Kidney epithelial cell (primary cell): ENCODE results near the gene RGS10. TPM values are rescaled to one million over a fixed set of nuclear protein-coding genes. Genes with fewer than 3 reads are reported as not detected.

Source experiments
- DNase-seq: peaks from one replicate; pipeline ENCODE4 v3.0.0-alpha.2; 2010; ENCODE audit warnings: low read depth
- H3K27me3 ChIP-seq: 2 replicates; pipeline ENCODE4 v1.6.0; 2011; ENCODE audit warnings: low read length; ENCODE audit not compliant: control insufficient read depth, insufficient read depth
- H3K36me3 ChIP-seq: 2 replicates; pipeline ENCODE4 v1.5.1; 2011; ENCODE audit warnings: low read length; ENCODE audit not compliant: control insufficient read depth, insufficient read depth
- H3K4me3 ChIP-seq: 2 replicates; pipeline ENCODE4 v1.5.1; 2011; ENCODE audit warnings: low read depth, mild to moderate bottlenecking, control low read depth, low read length
- total RNA-seq: library from RNA; depleted of rRNA; stranded (reverse); fragments of >200 nt; gene quantifications from 2 replicates; pipeline ENCODE4 v1.2.3, GENCODE V29; 2015
- TF ChIP-seq, protein P1 (sequence below): IDR thresholded peaks from 2 replicates; pipeline ENCODE4 v1.5.1; 2011; ENCODE audit warnings: mild to moderate bottlenecking, moderate library complexity, low read length, control low read depth, inconsistent platforms; ENCODE audit not compliant: insufficient read depth, poor library complexity, severe bottlenecking

RGS10 gene
- total RNA-seq, 1 donor from 2014 or later: 43.7 TPM

DNA sequence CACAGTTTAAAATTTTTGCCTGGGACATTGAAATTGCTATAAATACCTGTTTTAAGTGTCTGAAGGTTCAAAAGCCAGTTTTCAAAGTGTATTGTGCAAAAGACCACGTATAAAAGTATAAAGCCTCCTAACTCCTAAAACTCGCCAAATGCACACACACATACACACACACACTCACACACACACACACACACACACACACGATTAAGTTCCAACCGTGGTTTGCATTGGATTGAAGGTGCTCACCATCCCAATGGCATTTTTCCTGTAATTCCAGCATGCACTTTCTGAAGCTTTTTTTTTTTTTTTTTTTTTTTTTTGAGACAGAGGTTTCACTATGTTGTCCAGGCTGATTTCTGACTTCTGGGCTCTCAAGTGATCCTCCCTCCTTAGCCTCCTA, 2.8 kb upstream of the RGS10 start:
- H3K4me3 ChIP-seq: no peak overlapping the region
- no peaks in the 10 kb centered on the region for H3K36me3 ChIP-seq
- TF ChIP-seq, protein P1, sequence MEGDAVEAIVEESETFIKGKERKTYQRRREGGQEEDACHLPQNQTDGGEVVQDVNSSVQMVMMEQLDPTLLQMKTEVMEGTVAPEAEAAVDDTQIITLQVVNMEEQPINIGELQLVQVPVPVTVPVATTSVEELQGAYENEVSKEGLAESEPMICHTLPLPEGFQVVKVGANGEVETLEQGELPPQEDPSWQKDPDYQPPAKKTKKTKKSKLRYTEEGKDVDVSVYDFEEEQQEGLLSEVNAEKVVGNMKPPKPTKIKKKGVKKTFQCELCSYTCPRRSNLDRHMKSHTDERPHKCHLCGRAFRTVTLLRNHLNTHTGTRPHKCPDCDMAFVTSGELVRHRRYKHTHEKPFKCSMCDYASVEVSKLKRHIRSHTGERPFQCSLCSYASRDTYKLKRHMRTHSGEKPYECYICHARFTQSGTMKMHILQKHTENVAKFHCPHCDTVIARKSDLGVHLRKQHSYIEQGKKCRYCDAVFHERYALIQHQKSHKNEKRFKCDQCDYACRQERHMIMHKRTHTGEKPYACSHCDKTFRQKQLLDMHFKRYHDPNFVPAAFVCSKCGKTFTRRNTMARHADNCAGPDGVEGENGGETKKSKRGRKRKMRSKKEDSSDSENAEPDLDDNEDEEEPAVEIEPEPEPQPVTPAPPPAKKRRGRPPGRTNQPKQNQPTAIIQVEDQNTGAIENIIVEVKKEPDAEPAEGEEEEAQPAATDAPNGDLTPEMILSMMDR: no peak
- H3K27me3 ChIP-seq: peaks cover 3% of the 10 kb centered on the region
- DNase-seq: no peak

DNA sequence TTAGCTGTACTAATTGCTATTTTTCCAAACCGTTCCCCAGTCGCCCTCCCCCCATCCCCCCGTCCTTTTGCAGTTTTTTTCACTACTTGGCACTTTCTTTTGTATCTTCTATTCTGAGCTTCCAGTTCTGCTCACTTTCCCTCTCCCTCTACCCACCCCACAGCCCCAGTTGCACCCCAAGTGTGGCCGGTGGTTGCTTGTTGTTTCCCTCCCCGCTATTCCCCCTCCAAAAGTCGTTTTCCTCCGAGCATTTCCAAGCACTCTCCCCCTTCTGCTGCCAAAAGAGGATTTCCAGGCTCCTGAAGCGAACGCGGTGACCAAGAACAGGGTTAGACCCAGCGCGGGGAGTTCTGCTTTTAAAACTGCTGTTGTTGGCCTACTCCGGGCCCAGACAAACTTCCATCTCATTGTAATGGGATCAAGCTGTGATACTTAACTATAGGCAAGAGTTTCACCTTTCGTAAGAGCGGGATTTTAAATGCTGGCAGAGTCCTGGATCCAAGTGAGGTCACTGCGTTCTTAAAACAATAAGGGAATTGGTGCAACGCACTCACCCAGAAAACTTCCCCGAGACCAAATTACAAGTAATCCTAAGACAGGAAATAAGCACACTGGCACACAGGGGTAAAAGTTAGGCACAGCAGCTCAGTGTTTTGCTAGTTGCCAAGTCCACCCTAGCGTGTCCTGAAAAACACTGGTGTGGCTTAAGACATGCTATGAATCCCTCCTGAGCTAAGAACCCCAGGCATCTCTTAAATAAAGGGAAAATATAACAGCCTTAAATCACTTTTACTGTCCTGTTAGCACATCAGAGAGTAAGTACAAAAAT, 1.5 kb upstream of the RGS10 start:
- Histone ChIP-seq H3K27me3 (peaks cover 3% of the 10 kb centered on the region), H3K36me3 (no peaks in the 10 kb centered on the region), H3K4me3 (no peak overlapping the region)
- TF ChIP-seq, protein P1: no peak
- peak; percentile 73 for DNase-seq

DNA sequence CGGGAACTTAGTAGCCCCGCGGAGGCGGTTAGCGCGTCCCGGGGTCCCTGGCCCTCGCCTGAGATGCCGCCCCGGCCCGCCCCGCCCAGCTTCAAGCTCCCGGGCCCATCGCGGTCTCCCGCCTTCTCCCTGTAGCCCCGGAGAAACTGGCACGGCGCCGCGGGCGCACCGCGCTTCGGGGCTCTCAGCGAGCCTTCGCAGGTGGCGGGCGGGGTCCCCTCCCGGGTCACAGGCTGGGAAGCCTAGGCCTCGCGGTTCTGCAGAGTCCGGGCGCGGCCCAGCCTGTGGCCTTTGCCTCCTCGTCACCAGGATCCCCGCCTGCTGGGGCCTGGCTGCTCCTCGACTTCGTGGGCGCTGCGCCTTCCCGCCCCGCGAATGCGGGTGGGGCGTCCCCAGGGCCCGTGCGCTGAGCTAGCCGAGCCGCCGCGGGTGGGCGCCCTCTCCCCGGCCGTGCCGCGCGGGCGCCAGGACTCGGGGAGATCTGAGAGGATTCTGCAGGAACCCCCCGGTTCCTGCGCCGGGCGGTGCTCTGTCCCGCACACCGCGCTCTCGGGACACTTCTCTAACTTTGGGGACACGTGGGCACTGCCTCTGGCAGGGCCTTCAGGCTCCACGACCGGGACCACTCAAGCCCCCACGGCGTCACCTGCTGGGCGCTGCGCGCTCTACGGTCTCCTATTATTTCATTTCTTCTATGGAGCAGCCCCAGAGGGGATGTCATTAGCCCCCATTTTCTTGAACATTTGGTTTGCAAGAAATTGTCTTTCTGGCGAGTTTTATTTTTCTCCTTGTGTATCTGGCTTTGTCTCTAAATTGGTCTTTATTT, 682 bp upstream of the RGS10 start:
- TF ChIP-seq, protein P1: peak; percentile 56
- H3K36me3 ChIP-seq: no peaks in the 10 kb centered on the region
- H3K4me3 ChIP-seq: peak overlapping the region; percentile 59
- DNase-seq: no peak
- no peaks in the 10 kb centered on the region for H3K27me3 ChIP-seq

DNA sequence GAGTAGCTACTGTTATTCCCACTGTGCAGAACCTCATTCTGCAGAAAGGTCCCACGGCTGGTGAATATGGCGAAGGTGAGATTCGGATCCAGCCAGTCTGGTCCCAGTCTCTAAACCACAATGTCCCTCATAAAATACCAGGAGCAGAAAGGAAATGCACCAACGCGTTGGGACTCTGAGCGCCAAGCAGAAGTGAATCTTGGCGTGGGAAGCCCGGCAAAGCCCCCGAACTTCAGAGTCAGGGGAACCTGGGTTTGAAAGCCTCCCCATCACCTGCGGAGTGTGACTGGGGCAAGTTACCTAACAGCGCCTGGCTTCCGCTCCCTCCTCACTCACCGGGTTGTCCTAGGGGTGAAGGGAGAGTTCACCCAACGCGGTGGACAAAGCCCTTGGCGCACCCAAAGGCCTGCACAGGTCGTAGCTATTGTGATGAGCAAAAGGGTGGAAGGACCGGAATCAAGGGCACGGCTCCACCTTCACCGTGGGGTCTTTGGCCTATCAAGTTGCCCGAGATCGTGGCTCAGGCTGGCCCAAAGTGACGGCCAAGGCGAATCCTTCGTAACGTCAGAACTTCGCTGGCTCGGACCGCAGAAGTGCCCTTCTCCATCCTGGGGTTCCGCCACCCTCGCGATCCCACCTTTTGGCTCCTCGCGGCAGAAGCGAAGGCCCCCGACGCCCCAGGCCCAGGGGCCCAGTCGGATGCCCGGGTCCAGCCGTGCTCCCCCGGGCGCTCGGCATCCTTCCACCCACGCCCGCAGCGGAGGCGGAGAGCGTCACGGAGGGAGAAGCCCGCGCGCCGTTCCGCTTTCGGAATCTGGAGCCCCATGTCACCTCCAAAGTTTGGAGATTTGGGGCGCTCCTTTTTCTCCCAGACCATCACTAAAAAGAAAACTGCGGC, 811 bp downstream of the RGS10 start:
- H3K27me3 ChIP-seq: no peaks in the 10 kb centered on the region
- DNase-seq: no peak
- H3K4me3 ChIP-seq: peak overlapping the region; percentile 59
- TF ChIP-seq, protein P1: no peak
- H3K36me3 ChIP-seq: no peaks in the 10 kb centered on the region

DNA sequence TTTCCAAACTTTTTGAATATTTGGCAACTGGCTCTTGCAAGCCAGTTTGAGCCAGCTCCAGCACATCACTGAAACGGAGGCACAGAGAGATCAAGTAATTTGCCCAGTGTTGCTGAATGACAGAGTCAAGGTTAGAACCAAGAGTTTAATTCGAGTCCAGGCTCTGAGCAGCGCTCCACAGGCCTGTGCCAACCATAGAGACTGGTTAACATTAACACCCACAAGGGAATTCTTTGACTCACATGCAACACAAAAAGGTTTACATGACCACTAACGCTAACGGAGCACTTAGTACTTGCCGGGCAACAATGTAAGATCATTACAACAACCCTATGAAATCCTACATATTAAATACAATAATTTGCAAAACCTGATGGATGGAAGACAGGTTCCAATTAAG, 1.5 kb downstream of the RGS10 start:
- Histone ChIP-seq H3K27me3 (no peaks in the 10 kb centered on the region), H3K4me3 (no peak overlapping the region), H3K36me3 (no peaks in the 10 kb centered on the region)
- TF ChIP-seq, protein P1: no peak
- DNase-seq: no peak
